Urinary bladder (tissue), 4 donors: ENCODE measurements around the gene SH3RF3. TPM values are rescaled to one million over a fixed set of nuclear protein-coding genes. Genes with fewer than 3 reads are reported as not detected.

Experiments
- DNase-seq: peaks from one replicate; pipeline ENCODE4 v3.0.0-alpha.2; 2015; ENCODE audit errors: extremely low spot score
- H3K27ac ChIP-seq: one replicate; pipeline ENCODE4 v1.5.1; 2013; ENCODE audit warnings: low read depth, mild to moderate bottlenecking, moderate library complexity
- H3K36me3 ChIP-seq: one replicate; pipeline ENCODE4 v1.6.1; 2013; ENCODE audit warnings: mild to moderate bottlenecking, moderate library complexity; ENCODE audit not compliant: insufficient read depth
- H3K4me1 ChIP-seq: one replicate; pipeline ENCODE4 v1.6.1; 2013; ENCODE audit warnings: mild to moderate bottlenecking, moderate library complexity; ENCODE audit not compliant: insufficient read depth
- H3K4me3 ChIP-seq: one replicate; pipeline ENCODE4 v1.5.1; 2013; ENCODE audit warnings: low read depth, low read length
- WGBS: extraction: QIAGEN DNeasy Blood & Tissue Kit; methylation state at CpG from one replicate; pipeline ENCODE4 v1.1.7; 2013; 5-methylcytosine and 5-hydroxymethylcytosine counted together
- polyA plus RNA-seq: library from polyadenylated mRNA; stranded (reverse); fragments of 200-250 nt; gene quantifications from one replicate; pipeline ENCODE4 v1.2.3, GENCODE V29; 2013
- total RNA-seq: library from RNA; depleted of rRNA; stranded (reverse); fragments of >200 nt; gene quantifications from one replicate; pipeline ENCODE4 v1.2.3, GENCODE V29; 2014
- donor health status: healthy with polysubstance abuse.
- donor health status: healthy.

Gene SH3RF3
- total and polyA plus RNA-seq, 2 donors, result 3.6 to 12.6 TPM

DNA sequence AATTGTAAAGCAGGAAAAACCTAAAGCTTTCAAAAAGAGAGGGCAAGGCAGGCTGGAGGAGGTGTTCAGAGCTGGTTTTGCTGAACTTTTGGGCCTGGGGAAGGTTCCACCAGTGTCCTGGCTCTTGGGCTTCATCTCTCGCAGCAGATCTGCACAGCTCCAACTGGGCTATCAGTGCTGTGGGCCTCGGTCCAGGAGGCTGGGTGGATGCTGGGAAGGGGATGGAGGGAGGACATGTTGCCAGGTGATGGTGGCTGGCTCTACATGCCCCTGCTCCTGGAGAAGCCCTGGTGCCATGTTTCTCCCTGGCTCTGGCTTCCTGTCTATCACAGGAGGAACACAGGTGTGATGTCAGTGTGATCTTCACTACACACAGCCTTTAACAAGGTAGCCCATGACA lies 187.1 kb downstream of the SH3RF3 start:
- DNase-seq, result no peak
- Histone ChIP-seq H3K4me3 (no peak overlapping the region), H3K36me3 (no peaks in the 10 kb centered on the region), H3K4me1 (peaks cover 3% of the 10 kb centered on the region), H3K27ac (no peak overlapping the region)
- 37% methylated on average over 2 of the region's 2 CpGs for WGBS

DNA sequence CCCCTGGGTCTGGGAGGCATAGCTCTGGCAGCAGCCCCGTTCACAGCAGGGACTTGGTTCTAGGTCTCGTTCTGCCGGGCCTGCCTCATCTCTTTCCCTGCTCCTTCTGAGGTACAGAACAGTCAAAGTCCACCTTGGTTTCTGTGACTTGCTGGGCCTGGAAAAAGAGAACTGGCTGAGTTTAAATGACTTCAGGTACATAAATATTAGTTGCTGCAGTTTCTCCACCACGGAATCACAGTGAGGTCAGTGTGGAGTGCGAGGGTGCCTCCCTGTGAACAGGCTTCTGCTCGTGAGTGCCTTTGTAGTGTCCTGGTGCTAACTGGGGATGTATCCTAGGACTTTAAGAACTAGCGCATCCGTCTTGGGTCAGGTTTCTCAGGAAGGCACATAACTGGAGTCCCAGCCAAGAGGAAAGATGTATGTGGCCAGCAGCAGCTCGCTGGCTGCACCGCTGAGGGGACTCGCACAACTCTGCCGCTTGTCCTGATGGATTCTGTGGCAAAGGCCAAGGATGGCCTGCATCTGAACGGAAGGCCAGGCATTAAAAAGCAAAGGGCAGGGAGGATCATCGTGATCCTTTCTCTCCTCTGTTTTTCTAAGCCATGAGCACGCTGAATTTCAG lies 188.6 kb downstream of the SH3RF3 start:
- Histone ChIP-seq H3K4me1 (no peaks in the 10 kb centered on the region), H3K36me3 (no peaks in the 10 kb centered on the region), H3K27ac (peak overlapping the region; percentile 61), H3K4me3 (no peak overlapping the region)
- WGBS, result 56% methylated on average over 15 of the region's 15 CpGs
- DNase-seq, result no peak

DNA sequence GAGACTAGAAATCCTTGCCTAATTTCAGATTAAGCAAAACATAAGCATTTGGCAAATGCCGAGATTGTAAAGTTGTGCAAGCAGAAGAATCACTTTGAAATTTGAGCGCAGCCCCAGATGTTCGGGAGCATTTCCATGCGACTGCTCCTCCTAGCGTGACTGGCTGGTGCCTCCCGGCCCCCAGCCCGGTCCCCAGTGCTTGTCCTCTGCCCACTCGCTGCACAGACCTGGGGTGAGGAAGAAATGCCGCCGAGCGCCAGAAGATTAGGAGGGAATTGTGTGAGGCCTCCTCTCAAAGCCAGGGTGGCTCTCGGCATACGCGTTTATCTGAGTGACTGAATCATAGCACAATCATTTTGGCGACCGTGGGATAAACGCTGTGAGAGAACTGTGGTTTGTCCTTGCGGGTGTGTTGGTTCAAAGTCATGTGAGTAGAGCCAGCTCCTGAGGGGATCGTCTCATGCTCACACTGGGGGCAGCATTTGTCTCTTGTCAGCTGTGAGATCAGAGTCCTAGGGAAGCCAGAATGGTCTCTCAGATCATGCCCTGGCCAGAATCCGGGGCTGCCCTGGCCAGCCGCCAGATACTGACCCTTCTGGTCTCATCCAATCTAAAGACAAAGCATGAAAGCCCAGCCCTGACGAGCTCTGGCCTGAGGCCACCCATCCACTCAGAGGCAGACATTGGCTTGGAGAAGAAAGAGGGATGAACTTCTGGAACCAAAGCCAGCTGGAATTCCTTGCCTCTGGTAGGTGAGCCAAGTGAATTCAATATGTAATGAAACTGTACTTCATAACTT lies 189.3 kb downstream of the SH3RF3 start:
- 16% methylated on average over 22 of the region's 22 CpGs for WGBS
- no peaks in the 10 kb centered on the region for H3K36me3 ChIP-seq
- peak; percentile 87 for DNase-seq
- H3K4me1 ChIP-seq, result no peaks in the 10 kb centered on the region
- H3K27ac ChIP-seq, result peak overlapping the region; percentile 28
- no peak overlapping the region for H3K4me3 ChIP-seq

DNA sequence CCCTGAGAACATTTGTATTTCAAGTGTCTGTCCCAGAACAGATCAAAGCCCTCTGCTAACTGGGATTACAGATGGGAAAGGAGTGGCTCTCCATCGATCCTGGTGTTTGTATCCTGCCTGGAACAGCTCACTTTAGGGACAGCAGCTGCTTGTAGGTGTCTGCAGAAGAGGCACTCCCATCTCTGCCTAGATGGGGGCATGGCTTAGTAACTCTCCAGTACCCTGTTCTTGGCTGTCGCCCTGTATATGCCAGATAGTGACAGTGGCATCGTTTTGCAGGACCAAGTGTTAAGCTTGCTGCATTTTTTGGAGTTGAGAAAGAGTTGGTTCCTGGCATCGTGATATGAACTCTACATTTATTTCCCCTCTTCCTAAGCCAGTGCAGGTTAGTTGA lies 189.9 kb downstream of the SH3RF3 start:
- WGBS, result 28% methylated on average over 4 of the region's 4 CpGs
- peak overlapping the region; percentile 11 for H3K27ac ChIP-seq
- H3K36me3 ChIP-seq, result no peaks in the 10 kb centered on the region
- no peak overlapping the region for H3K4me3 ChIP-seq
- H3K4me1 ChIP-seq, result no peaks in the 10 kb centered on the region
- DNase-seq, result no peak

DNA sequence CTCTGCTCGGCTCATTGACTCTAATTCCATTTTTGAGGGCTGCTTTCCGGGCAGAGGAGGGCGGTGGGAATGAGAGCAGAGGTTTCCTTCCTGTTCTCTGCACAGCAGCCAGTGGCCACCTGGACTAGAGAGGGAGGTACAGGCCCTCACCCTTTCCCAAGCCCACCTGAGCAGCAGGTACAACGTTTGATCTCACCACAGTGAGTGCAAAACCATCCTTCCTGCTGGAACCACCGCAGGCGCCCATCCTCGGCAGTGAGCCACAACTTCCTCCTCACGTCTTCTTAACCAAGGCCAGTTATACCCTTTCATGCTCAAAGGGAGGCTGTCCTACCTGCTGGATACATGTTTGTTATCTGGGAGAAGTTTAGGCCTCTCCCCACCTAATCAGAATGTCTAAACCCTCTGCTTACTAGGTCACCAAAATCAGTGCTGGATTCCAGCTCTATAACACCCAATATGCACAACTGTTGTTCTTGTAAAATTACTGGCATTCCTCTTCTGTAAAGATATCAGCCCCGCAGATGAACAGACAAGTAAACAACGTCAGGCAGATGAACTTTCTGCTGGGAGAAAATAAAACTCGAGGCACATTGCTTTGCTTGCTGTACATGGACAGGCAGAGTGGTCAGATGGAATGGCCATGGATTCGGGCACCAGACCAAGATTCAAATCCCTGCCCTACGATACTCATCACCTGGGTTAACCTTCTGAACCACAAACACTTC lies 191.4 kb downstream of the SH3RF3 start:
- Histone ChIP-seq H3K36me3 (no peaks in the 10 kb centered on the region), H3K4me1 (no peaks in the 10 kb centered on the region), H3K27ac (no peak overlapping the region), H3K4me3 (no peak overlapping the region)
- no peak for DNase-seq
- WGBS, result 61% methylated on average over 13 of the region's 13 CpGs

DNA sequence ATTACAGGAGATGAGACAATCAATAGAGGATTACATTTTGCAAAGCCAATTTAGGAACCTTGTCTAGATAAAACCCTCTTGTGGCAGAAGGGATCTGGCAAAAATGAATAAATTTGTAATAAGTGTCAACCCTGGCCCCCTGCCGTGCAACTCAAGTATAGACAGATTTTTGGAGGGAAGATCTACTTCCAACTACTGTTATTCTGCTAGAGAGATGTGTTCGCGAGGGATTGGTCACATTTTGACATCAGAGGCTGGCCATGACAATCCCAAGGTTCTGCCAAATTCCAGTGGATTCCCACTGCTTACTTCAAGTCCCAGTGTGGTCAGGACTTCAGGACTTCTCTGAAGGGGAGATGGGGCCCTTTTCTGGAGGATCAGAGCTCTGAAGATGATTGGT lies 192.6 kb downstream of the SH3RF3 start:
- Histone ChIP-seq H3K4me1 (no peaks in the 10 kb centered on the region), H3K4me3 (no peak overlapping the region), H3K27ac (peak overlapping the region; percentile 48), H3K36me3 (no peaks in the 10 kb centered on the region)
- no peak for DNase-seq
- WGBS, result 51% methylated on average over 3 of the region's 3 CpGs

DNA sequence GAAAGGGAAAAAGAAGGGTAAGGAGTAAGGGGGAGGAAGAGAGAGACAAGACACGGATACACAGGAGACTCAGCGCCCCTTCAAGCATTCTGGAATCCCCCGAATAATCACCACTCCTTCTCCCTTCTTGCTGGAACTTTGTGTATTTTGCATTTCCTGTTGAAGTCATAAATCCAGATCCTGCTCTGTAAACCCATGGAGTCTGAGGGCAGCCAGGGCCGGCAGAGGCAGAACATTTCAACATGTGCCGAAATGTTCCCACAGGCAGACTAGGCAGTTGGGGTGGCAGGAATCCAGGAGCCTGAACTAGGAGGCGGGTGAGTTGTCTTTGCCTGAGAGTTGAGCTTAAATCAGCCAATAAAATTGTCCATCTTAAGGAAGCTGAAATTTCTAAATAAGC lies 193.1 kb downstream of the SH3RF3 start:
- 14% methylated on average over 6 of the region's 6 CpGs for WGBS
- H3K4me3 ChIP-seq, result no peak overlapping the region
- no peaks in the 10 kb centered on the region for H3K4me1 ChIP-seq
- no peaks in the 10 kb centered on the region for H3K36me3 ChIP-seq
- peak overlapping the region; percentile 48 for H3K27ac ChIP-seq
- DNase-seq, result peak; percentile 78

DNA sequence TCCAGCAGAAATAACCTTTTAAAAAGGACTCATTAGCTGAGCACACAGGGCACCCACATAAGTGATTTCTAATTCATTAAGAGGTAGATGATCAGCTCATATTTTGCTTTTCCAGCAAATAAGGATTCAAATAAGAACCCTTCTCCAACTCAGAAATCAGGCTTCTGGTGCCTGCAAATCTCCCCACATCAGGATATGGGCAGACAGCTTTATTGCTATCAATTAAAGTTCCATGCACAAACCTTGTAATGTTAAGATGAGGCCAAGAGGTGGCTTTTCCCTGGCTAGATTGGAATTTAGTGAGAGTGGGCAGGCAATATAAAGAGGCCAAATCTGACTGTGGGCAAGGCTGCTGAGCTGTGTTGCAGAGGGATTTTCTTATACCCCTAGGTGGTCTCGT lies 193.6 kb downstream of the SH3RF3 start:
- no peaks in the 10 kb centered on the region for H3K4me1 ChIP-seq
- H3K4me3 ChIP-seq, result no peak overlapping the region
- no peak overlapping the region for H3K27ac ChIP-seq
- DNase-seq, result no peak
- WGBS, result 31% methylated on average over 1 of the region's 1 CpG
- no peaks in the 10 kb centered on the region for H3K36me3 ChIP-seq

DNA sequence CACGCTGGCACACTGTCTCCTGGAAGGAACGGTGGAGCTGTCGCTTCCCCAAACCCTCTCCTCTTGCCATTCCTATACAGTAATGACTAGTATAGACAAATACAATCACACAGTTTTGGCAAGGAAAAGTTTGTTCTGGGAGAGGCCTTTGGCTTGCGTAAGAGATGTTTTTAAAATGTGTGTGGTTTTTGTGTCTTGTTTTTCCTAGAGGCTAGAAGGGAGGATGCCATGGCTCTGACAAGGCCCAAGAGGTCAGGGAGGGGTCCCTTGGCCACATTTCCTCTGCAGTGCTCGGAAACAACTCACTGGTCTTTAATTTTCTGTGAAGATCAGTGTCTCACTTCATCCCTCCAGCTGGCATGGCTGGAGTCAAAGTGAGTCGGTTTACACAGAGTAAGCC lies 195.9 kb downstream of the SH3RF3 start:
- no peaks in the 10 kb centered on the region for H3K36me3 ChIP-seq
- H3K27ac ChIP-seq, result no peak overlapping the region
- H3K4me1 ChIP-seq, result no peaks in the 10 kb centered on the region
- no peak overlapping the region for H3K4me3 ChIP-seq
- DNase-seq, result no peak
- WGBS, result 49% methylated on average over 6 of the region's 6 CpGs

DNA sequence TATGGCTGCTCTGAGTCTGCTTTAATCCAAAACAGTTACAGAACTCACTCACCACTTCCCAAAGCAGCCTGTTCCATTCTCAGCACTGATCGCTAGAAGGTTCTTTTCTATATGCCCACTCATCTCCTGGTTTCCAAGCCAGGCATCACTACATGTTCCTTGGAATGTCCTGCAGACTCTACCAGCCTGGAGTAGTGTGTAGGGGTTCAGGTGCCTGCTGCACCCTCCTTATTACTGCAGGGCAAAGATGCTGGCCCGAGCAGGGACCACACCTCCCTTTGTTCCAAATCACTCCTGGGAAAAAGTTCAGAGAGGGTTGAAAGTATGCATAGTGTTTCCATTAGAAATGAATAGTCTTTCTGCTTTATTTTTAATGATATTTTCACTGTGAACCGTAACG lies 196.6 kb downstream of the SH3RF3 start:
- Histone ChIP-seq H3K36me3 (no peaks in the 10 kb centered on the region), H3K4me1 (no peaks in the 10 kb centered on the region), H3K27ac (peak overlapping the region; percentile 14), H3K4me3 (no peak overlapping the region)
- DNase-seq, result no peak
- 86% methylated on average over 4 of the region's 4 CpGs for WGBS

DNA sequence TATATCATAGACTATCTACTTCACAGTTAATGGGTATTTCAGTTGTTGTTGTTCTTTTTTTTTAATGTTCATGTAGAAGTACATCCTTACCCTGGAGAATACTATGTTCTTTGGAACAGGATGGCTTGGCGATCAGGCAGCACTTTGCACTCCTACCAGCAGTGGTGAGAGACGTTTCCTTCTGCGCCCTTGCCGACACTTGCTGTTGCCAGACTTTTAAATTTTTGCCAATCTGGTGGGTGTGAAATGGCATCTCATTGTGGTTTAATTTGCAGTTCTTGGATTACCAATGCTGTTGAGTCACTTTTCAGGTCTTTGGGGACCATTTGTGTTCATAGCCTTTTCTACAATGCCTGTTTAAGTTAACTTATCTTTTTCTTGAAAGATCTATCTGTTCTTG lies 197.3 kb downstream of the SH3RF3 start:
- WGBS, result 90% methylated on average over 4 of the region's 4 CpGs

DNA sequence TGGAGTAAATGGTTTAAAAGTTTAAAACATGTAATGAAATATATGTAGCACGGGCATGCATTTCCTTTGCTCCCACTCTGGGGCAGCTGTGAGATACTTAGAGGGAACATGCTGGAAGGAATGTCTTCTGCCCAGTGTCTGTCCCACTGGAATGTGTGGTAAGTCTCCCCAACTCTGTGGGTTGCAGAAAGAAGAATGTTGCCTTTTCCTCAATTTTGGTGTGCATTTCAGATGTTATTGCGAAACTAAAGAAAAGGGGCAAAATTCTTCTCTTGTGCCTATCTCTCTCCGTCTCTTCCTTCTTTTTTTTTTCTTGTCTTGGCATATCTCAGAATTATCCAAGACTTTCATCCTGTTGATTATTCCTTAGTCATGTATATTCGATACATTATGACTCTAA lies 201.1 kb downstream of the SH3RF3 start:
- H3K4me1 ChIP-seq, result no peaks in the 10 kb centered on the region
- 99% methylated on average over 4 of the region's 4 CpGs for WGBS
- H3K27ac ChIP-seq, result no peak overlapping the region
- H3K36me3 ChIP-seq, result no peaks in the 10 kb centered on the region
- no peak overlapping the region for H3K4me3 ChIP-seq
- DNase-seq, result no peak

More for the DNA sequence above, 197.3 kb downstream of the SH3RF3 start:
- DNase-seq, result no peak
- no peaks in the 10 kb centered on the region for H3K4me1 ChIP-seq
- no peaks in the 10 kb centered on the region for H3K36me3 ChIP-seq
- H3K27ac ChIP-seq, result no peak overlapping the region
- no peak overlapping the region for H3K4me3 ChIP-seq

DNA sequence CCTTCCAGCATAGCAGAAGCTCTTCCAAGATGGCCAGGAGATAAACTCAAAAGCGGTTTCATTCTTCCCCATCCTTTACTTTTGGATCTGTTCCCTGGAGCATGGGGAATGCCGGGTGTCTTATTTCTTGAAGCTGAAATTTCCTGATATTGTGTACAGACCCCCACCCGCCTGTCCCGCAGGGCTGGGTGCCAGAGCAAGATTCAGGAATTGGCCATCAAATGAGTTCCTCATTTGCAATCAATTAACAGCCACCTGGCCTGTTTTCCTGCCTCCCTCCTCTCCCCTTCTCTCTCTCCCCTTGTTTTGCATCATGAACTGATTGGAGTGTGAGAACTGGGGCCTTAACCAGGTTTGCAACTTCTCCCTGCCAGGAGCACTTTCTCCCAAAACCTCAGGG lies 202.1 kb downstream of the SH3RF3 start:
- Histone ChIP-seq H3K27ac (no peak overlapping the region), H3K4me1 (no peaks in the 10 kb centered on the region), H3K4me3 (no peak overlapping the region), H3K36me3 (no peaks in the 10 kb centered on the region)
- peak; percentile 67 for DNase-seq
- WGBS, result 56% methylated on average over 4 of the region's 4 CpGs
